H1 (cell line): ENCODE data around the gene POU2AF3. TPM values are rescaled to one million over a fixed set of nuclear protein-coding genes. Genes with fewer than 3 reads are reported as not detected.

ENCODE experiments used
- CTCF ChIA-PET: fragments of 300-600 bp; sonication (Branson Sonifier 250); formaldehyde crosslinking; loops from one replicate; lab custom pipeline; 2021; ENCODE audit not compliant: partially characterized antibody; lab: Charles Lee
- POLR2A ChIA-PET: fragments of 300-600 bp; sonication (Branson Sonifier 250); formaldehyde crosslinking; loops from one replicate; lab custom pipeline; 2021; ENCODE audit warnings: inconsistent platforms; ENCODE audit not compliant: partially characterized antibody; lab: Charles Lee
- DNase-seq, 2 experiments: peaks; one replicate each; pipeline versions ENCODE4 v3.0.0 to v3.0.0-alpha.2; 2010 to 2022; ENCODE audit warnings: low spot score in 2 of 2, low read depth in 1 of 2, mixed read lengths in 1 of 2
- FAIRE-seq: peaks from 2 replicates; lab custom pipeline; 2011; peaks lifted over from hg19 to GRCh38; lab: Jason Lieb, UNC
- H2AFZ ChIP-seq: 2 replicates; pipeline ENCODE4 v1.8.1; 2012; ENCODE audit warnings: low read length, inconsistent platforms
- H2AK5ac ChIP-seq: 2 replicates; pipeline ENCODE4 v1.6.1; 2013; ENCODE audit warnings: low read depth, low read length
- H2BK120ac ChIP-seq: replicated peaks from 2 replicates; pipeline ENCODE3; 2013; ENCODE audit warnings: low read depth, low read length, inconsistent platforms
- H2BK12ac ChIP-seq: 2 replicates; pipeline ENCODE4 v1.6.1; 2013; ENCODE audit warnings: low read depth, low read length
- H2BK15ac ChIP-seq: 2 replicates; pipeline ENCODE4 v1.6.1; 2013; ENCODE audit warnings: low read length
- H2BK20ac ChIP-seq: 2 replicates; pipeline ENCODE4 v1.6.1; 2013; ENCODE audit warnings: low read length
- H2BK5ac ChIP-seq: 2 replicates; pipeline ENCODE4 v1.6.1; 2013; ENCODE audit warnings: low read depth, low read length
- H3K14ac ChIP-seq: 2 replicates; pipeline ENCODE4 v1.6.1; 2013; ENCODE audit warnings: inconsistent platforms; ENCODE audit not compliant: insufficient read length
- H3K18ac ChIP-seq: 2 replicates; pipeline ENCODE4 v1.6.1; 2013; ENCODE audit warnings: low read length; ENCODE audit errors: extremely low read depth
- H3K23ac ChIP-seq: 2 replicates; pipeline ENCODE4 v1.6.1; 2013; ENCODE audit warnings: inconsistent platforms; ENCODE audit not compliant: insufficient read length
- H3K23me2 ChIP-seq: 2 replicates; pipeline ENCODE4 v1.6.1; 2013; ENCODE audit warnings: low read depth, low read length
- H3K27ac ChIP-seq: 2 replicates; pipeline ENCODE4 v1.6.1; 2011; ENCODE audit warnings: low read depth, low read length, inconsistent platforms
- H3K27me3 ChIP-seq, 4 experiments: replicated peaks in 1 of 4; 1 replicate in 1 of 4; 2 replicates in 3 of 4; pipeline versions ENCODE4 v1.6.1 to v1.8.1; 2011 to 2013; ENCODE audit warnings: low read length in 3 of 4, mild to moderate bottlenecking in 3 of 4, inconsistent platforms in 2 of 4, mixed read lengths in 2 of 4, moderate library complexity in 1 of 4; ENCODE audit not compliant: control insufficient read depth in 3 of 4, insufficient read depth in 3 of 4; ENCODE audit errors: extremely low read depth in 1 of 4
- H3K36me3 ChIP-seq, 4 experiments: 2 replicates each; pipeline versions ENCODE4 v1.6.1 to v1.8.1; 2011 to 2013; ENCODE audit warnings: mild to moderate bottlenecking in 4 of 4, low read length in 3 of 4, moderate library complexity in 2 of 4, control low read depth in 1 of 4, inconsistent platforms in 1 of 4; ENCODE audit not compliant: insufficient read depth in 4 of 4, control insufficient read depth in 2 of 4
- H3K4ac ChIP-seq: replicated peaks from 2 replicates; pipeline ENCODE3; 2013; ENCODE audit warnings: low read length, low read depth, mixed read lengths, inconsistent platforms; ENCODE audit not compliant: insufficient read length
- H3K4me1 ChIP-seq, 4 experiments: replicated peaks in 1 of 4; 1 replicate in 1 of 4; 2 replicates in 3 of 4; pipeline versions ENCODE4 v1.6.1 to v1.8.1; 2011 to 2013; ENCODE audit warnings: low read length in 3 of 4, inconsistent platforms in 2 of 4, mixed read lengths in 1 of 4; ENCODE audit not compliant: insufficient read depth in 4 of 4, control insufficient read depth in 3 of 4
- H3K4me2 ChIP-seq, 2 experiments: 2 replicates each; pipeline versions ENCODE4 v1.6.1 to v1.8.1; 2011 to 2013; ENCODE audit warnings: low read depth in 2 of 2, low read length in 2 of 2, control low read depth in 1 of 2, inconsistent platforms in 1 of 2, mild to moderate bottlenecking in 1 of 2; ENCODE audit not compliant: insufficient read depth in 1 of 2
- H3K4me3 ChIP-seq, 4 experiments: fragments of 200-600, 300-600 bp in 1 of 4; sonication (generic), shearing (Covaris generic), sonication (Bioruptor Twin) in 1 of 4; 2 replicates each; pipeline versions ENCODE4 v1.5.1 to v1.8.1; 2011 to 2016; ENCODE audit warnings: low read length in 4 of 4, low read depth in 3 of 4, control low read depth in 2 of 4, inconsistent platforms in 2 of 4, mild to moderate bottlenecking in 2 of 4, mixed read lengths in 1 of 4, moderate library complexity in 1 of 4; ENCODE audit not compliant: insufficient read depth in 2 of 4; ENCODE audit errors: extremely low read depth in 1 of 4
- H3K56ac ChIP-seq: replicated peaks from 2 replicates; pipeline ENCODE3; 2013; ENCODE audit warnings: low read depth, mild to moderate bottlenecking, mixed read lengths, low read length, inconsistent platforms; ENCODE audit not compliant: insufficient read length
- H3K79me1 ChIP-seq: 2 replicates; pipeline ENCODE4 v1.6.1; 2013; ENCODE audit warnings: low read depth, low read length, control low read depth
- H3K79me2 ChIP-seq, 2 experiments: 2 replicates each; pipeline versions ENCODE4 v1.6.1 to v1.8.1; 2012 to 2013; ENCODE audit warnings: low read length in 2 of 2, mild to moderate bottlenecking in 2 of 2, inconsistent platforms in 1 of 2; ENCODE audit not compliant: insufficient read depth in 2 of 2, control insufficient read depth in 1 of 2
- H3K9ac ChIP-seq, 4 experiments: replicated peaks in 1 of 4; 1 replicate in 1 of 4; 2 replicates in 3 of 4; pipeline versions ENCODE4 v1.6.1 to v1.8.1; 2011 to 2013; ENCODE audit warnings: low read depth in 3 of 4, low read length in 3 of 4, control low read depth in 2 of 4, mild to moderate bottlenecking in 2 of 4, moderate library complexity in 2 of 4, inconsistent platforms in 1 of 4; ENCODE audit errors: extremely low read depth in 1 of 4
- H3K9me3 ChIP-seq, 2 experiments: 2 replicates each; pipeline versions ENCODE4 v1.6.1 to v1.8.1; 2012 to 2013; ENCODE audit warnings: mild to moderate bottlenecking in 2 of 2, moderate library complexity in 2 of 2, control low read depth in 1 of 2, inconsistent platforms in 1 of 2, low read depth in 1 of 2, low read length in 1 of 2, mixed read lengths in 1 of 2; ENCODE audit not compliant: insufficient read depth in 2 of 2
- H4K20me1 ChIP-seq, 2 experiments: replicated peaks in 1 of 2; 2 replicates each; pipeline versions ENCODE3 to v1.8.1; 2011 to 2013; ENCODE audit warnings: inconsistent platforms in 2 of 2, low read length in 2 of 2, mild to moderate bottlenecking in 1 of 2; ENCODE audit not compliant: insufficient read depth in 2 of 2, control insufficient read depth in 1 of 2
- H4K5ac ChIP-seq: 2 replicates; pipeline ENCODE4 v1.6.1; 2013; ENCODE audit warnings: low read length, low read depth, mixed read lengths, inconsistent platforms; ENCODE audit not compliant: insufficient read length
- H4K8ac ChIP-seq: 2 replicates; pipeline ENCODE4 v1.8.0; 2013; ENCODE audit warnings: mild to moderate bottlenecking, moderate library complexity, low read length, inconsistent platforms; ENCODE audit not compliant: insufficient read depth; ENCODE audit errors: extremely low read depth
- H4K91ac ChIP-seq: replicated peaks from 2 replicates; pipeline ENCODE3; 2013; ENCODE audit warnings: low read length, mixed read lengths, inconsistent platforms; ENCODE audit not compliant: insufficient read length
- ATF3 ChIP-seq: IDR thresholded peaks from 2 replicates; pipeline ENCODE4 v1.6.1; 2011; ENCODE audit warnings: low read depth, mild to moderate bottlenecking, low read length; ENCODE audit not compliant: insufficient read depth
- BACH1 ChIP-seq: IDR thresholded peaks from 2 replicates; pipeline ENCODE4 v1.6.1; 2012; ENCODE audit warnings: low read length, improper control_type of control experiment
- BRCA1 ChIP-seq: IDR thresholded peaks from 2 replicates; pipeline ENCODE4 v1.6.1; 2012; ENCODE audit warnings: low read depth, low read length, improper control_type of control experiment
- CHD1 ChIP-seq: IDR thresholded peaks from 2 replicates; pipeline ENCODE4 v1.6.1; 2012; ENCODE audit warnings: low read depth, low read length, improper control_type of control experiment
- CHD2 ChIP-seq: IDR thresholded peaks from 2 replicates; pipeline ENCODE4 v1.6.1; 2012; ENCODE audit warnings: low read length, improper control_type of control experiment
- EGR1 ChIP-seq: IDR thresholded peaks from 2 replicates; pipeline ENCODE4 v1.6.1; 2011; ENCODE audit warnings: low read depth, low read length, borderline replicate concordance
- KDM4A ChIP-seq: IDR thresholded peaks from one replicate; pipeline ENCODE4 v1.7.1; 2012; ENCODE audit warnings: low read depth, mild to moderate bottlenecking, moderate library complexity, low read length, inconsistent platforms; ENCODE audit not compliant: severe bottlenecking
- NANOG ChIP-seq: IDR thresholded peaks from 2 replicates; pipeline ENCODE4 v1.6.1; 2011; ENCODE audit warnings: low read length, low read depth, mild to moderate bottlenecking, inconsistent platforms; ENCODE audit not compliant: insufficient read depth, poor library complexity, severe bottlenecking
- RAD21 ChIP-seq, 2 experiments: IDR thresholded peaks in 1 of 2; conservative IDR thresholded peaks in 1 of 2; 2 replicates each; pipeline ENCODE4 v1.6.1; 2011; ENCODE audit warnings: low read depth in 2 of 2, low read length in 2 of 2, improper control_type of control experiment in 1 of 2, inconsistent platforms in 1 of 2, mild to moderate bottlenecking in 1 of 2, moderate library complexity in 1 of 2
- SP4 ChIP-seq: IDR thresholded peaks from 2 replicates; pipeline ENCODE4 v1.6.1; 2012; ENCODE audit warnings: low read length, inconsistent platforms
- SUZ12 ChIP-seq: fragments of 200-600 bp; sonication (generic); IDR thresholded peaks from 2 replicates; pipeline ENCODE4 v1.6.1; 2012; ENCODE audit warnings: mild to moderate bottlenecking, inconsistent platforms, low read length, moderate library complexity, mixed read lengths
- TCF12 ChIP-seq: IDR thresholded peaks from 2 replicates; pipeline ENCODE4 v1.6.1; 2011; ENCODE audit warnings: low read depth, mild to moderate bottlenecking, low read length
- TEAD4 ChIP-seq: IDR thresholded peaks from 2 replicates; pipeline ENCODE4 v1.6.1; 2012; ENCODE audit warnings: low read depth, low read length, inconsistent platforms, mixed read lengths
- YY1 ChIP-seq: IDR thresholded peaks from 2 replicates; pipeline ENCODE4 v1.6.1; 2011; ENCODE audit warnings: low read depth, mild to moderate bottlenecking, low read length
- WGBS, 2 experiments: shearing (Covaris generic) in 1 of 2; methylation state at CpG; one replicate each; pipeline versions ENCODE4 v1.1.6 to v1.1.7; 2013 to 2015; ENCODE audit warnings: low lambda C conversion rate in 2 of 2, mixed read lengths in 2 of 2, inconsistent platforms in 1 of 2, low coverage in 1 of 2, missing lambda C conversion rate in 1 of 2; ENCODE audit not compliant: insufficient replicate concordance in 2 of 2, insufficient coverage in 1 of 2, insufficient read length in 1 of 2; ENCODE audit errors: extremely low coverage in 1 of 2, missing lambda C conversion rate in 1 of 2; 5-methylcytosine and 5-hydroxymethylcytosine counted together
- polyA plus RNA-seq, 7 experiments: library from polyadenylated mRNA; depleted of rRNA in 3 of 7; stranded (reverse) in 5 of 7; unstranded in 2 of 7; fragments of >200 nt in 5 of 7; fragments of 200-250 nt in 2 of 7; gene quantifications; 1 replicate in 5 of 7; 2 replicates in 1 of 7; 4 replicates in 1 of 7; pipeline versions ENCODE4 v1.2.1 to v1.2.3, GENCODE V29; 2011 to 2013; ENCODE audit warnings: missing spikeins in 2 of 7, mixed read lengths in 2 of 7
- total RNA-seq: library from RNA; stranded (reverse); fragmentation: NEBNext Ultra II Directional; extraction: Animal tissue kit (Norgen Biotek cat#: 25700); gene quantifications from 2 replicates; pipeline ENCODE4 v1.2.1, GENCODE V29; 2021

The POU2AF3 gene
- total and polyA plus RNA-seq, 2 of the 8 experiments (the other 6 are each of a cell fraction or from before 2014, with no cell fraction given): 1.2 to 5.7 TPM

GRCh38 chr11:111283945-111284481, 14.3 kb upstream of the POU2AF3 start:
- H2BK20ac ChIP-seq: no peak overlapping the region
- H3K18ac ChIP-seq: no peak overlapping the region
- no peak overlapping the region for H3K4ac ChIP-seq
- no peak overlapping the region; the same call in 1 of the 2 replicates for H2AFZ ChIP-seq
- H4K8ac ChIP-seq: no peak overlapping the region
- no peak overlapping the region for H3K9ac ChIP-seq
- no peak overlapping the region for H3K4me2 ChIP-seq
- ChIA-PET POLR2A (interaction anchor here (1.4 to 1.6 kb wide), 2 partner anchors 16 to 152 kb away, joined by 3 to 4 read pairs; no protein-coding TSS in a partner anchor), CTCF (interaction anchor here (0.6 to 16.7 kb wide), 29 partner anchors 12 to 1590 kb away, joined by 3 to 484 read pairs (median 4); partner anchors contain the start of gene POU2AF1)
- no peak overlapping the region for H2BK12ac ChIP-seq
- no peak overlapping the region for H3K56ac ChIP-seq
- peaks cover 0 to 3% (median 0%) of the 10 kb centered on the region in 4 experiments; a peak in 2 of 7 replicates for H3K4me1 ChIP-seq
- H2AK5ac ChIP-seq: no peak overlapping the region
- H3K79me2 ChIP-seq: no peaks in the 10 kb centered on the region
- H2BK15ac ChIP-seq: no peak overlapping the region
- no peak overlapping the region for H3K14ac ChIP-seq
- WGBS, 2 experiments: 91% methylated on average over 33 of the region's 33 CpGs; no CpG with 5 or more reads in 1 of the 2 experiments
- no peaks in the 10 kb centered on the region for H3K79me1 ChIP-seq
- H4K5ac ChIP-seq: no peak overlapping the region
- FAIRE-seq: no peak
- H4K91ac ChIP-seq: no peak overlapping the region
- no peak overlapping the region for H2BK5ac ChIP-seq
- no peaks in the 10 kb centered on the region for H3K9me3 ChIP-seq
- H4K20me1 ChIP-seq: no peaks in the 10 kb centered on the region
- DNase-seq: no peak
- no peak overlapping the region for H3K23ac ChIP-seq
- no peak overlapping the region for H3K4me3 ChIP-seq
- H3K27ac ChIP-seq: no peak overlapping the region
- H2BK120ac ChIP-seq: no peak overlapping the region
- H3K36me3 ChIP-seq: no peaks in the 10 kb centered on the region
- no peaks in the 10 kb centered on the region for H3K23me2 ChIP-seq
- H3K27me3 ChIP-seq: no peaks in the 10 kb centered on the region
- TF ChIP-seq ATF3 (no peak), SUZ12 (no peak), CHD1 (no peak), BACH1 (no peak), EGR1 (no peak), RAD21 (IDR thresholded peaks at IDR 0.05 in 1 of 2, conservative IDR thresholded peaks at IDR 0.05 in 1 of 2; ENCODE audit: low read depth in 2 of 2, low read length in 2 of 2) (no peak), KDM4A (no peak), TCF12 (no peak), NANOG (no peak), CHD2 (no peak), YY1 (no peak), SP4 (no peak), BRCA1 (no peak), TEAD4 (no peak)
